Measurements from ENCODE around the gene PLB1.

Gene PLB1

GRCh38 chr2:28684142-28684858 is 188.4 kb downstream of the PLB1 start:
- no peak overlapping the region for H3K4me3 ChIP-seq (ENCODE audit: extremely low read depth, insufficient read depth, low read length, poor library complexity, severe bottlenecking)
- no peaks in the 10 kb centered on the region for H3K36me3 ChIP-seq (ENCODE audit: control insufficient read depth, insufficient read depth, low read length)
- 84 to 88% methylated on average over 11 to 12 of the region's 13 CpGs for WGBS, 2 experiments (ENCODE audit: insufficient coverage in 2 of 2)
- peaks cover 14% of the 10 kb centered on the region for H3K4me1 ChIP-seq (ENCODE audit: control insufficient read depth, insufficient read depth, low read length, poor library complexity, severe bottlenecking)
- H3K9me3 ChIP-seq (ENCODE audit: control insufficient read depth, low read length) = no peaks in the 10 kb centered on the region
- no peak overlapping the region for H3K27ac ChIP-seq (ENCODE audit: low read depth, low read length, severe bottlenecking)

GRCh38 chr2:28687171-28687570 is 191.3 kb downstream of the PLB1 start:
- Histone ChIP-seq H3K4me3 (ENCODE audit: extremely low read depth, insufficient read depth, low read length, poor library complexity, severe bottlenecking) (no peak overlapping the region), H3K36me3 (ENCODE audit: control insufficient read depth, insufficient read depth, low read length) (no peaks in the 10 kb centered on the region), H3K9me3 (ENCODE audit: control insufficient read depth, low read length) (no peaks in the 10 kb centered on the region), H3K4me1 (ENCODE audit: control insufficient read depth, insufficient read depth, low read length, poor library complexity, severe bottlenecking) (peaks cover 20% of the 10 kb centered on the region), H3K27ac (ENCODE audit: low read depth, low read length, severe bottlenecking) (no peak overlapping the region)

- H3K27ac ChIP-seq (ENCODE audit: low read depth, low read length, severe bottlenecking) = no peak overlapping the region
- no peaks in the 10 kb centered on the region for H3K9me3 ChIP-seq (ENCODE audit: control insufficient read depth, low read length)
- peaks cover 20% of the 10 kb centered on the region for H3K4me1 ChIP-seq (ENCODE audit: control insufficient read depth, insufficient read depth, low read length, poor library complexity, severe bottlenecking)
- no peak overlapping the region for H3K4me3 ChIP-seq (ENCODE audit: extremely low read depth, insufficient read depth, low read length, poor library complexity, severe bottlenecking)
- H3K36me3 ChIP-seq (ENCODE audit: control insufficient read depth, insufficient read depth, low read length) = no peaks in the 10 kb centered on the region
- WGBS, 2 experiments (ENCODE audit: insufficient coverage in 2 of 2) = 100% methylated on average over 1 of the region's 7 CpGs; no CpG with 5 or more reads in 1 of the 2 experiments
Measured at GRCh38 chr2:28687640-28688385, 192.0 kb downstream of the PLB1 start.

- no peaks in the 10 kb centered on the region for H3K36me3 ChIP-seq (ENCODE audit: control insufficient read depth, insufficient read depth, low read length)
- WGBS, 2 experiments (ENCODE audit: insufficient coverage in 2 of 2) = 74% methylated on average over 2 of the region's 2 CpGs; no CpG with 5 or more reads in 1 of the 2 experiments
- no peak overlapping the region for H3K27ac ChIP-seq (ENCODE audit: low read depth, low read length, severe bottlenecking)
- H3K4me1 ChIP-seq (ENCODE audit: control insufficient read depth, insufficient read depth, low read length, poor library complexity, severe bottlenecking) = peaks cover 11% of the 10 kb centered on the region
- no peaks in the 10 kb centered on the region for H3K9me3 ChIP-seq (ENCODE audit: control insufficient read depth, low read length)
- no peak overlapping the region for H3K4me3 ChIP-seq (ENCODE audit: extremely low read depth, insufficient read depth, low read length, poor library complexity, severe bottlenecking)
Measured at GRCh38 chr2:28688818-28689217, 193.0 kb downstream of the PLB1 start.

GRCh38 chr2:28689771-28690170 is 193.9 kb downstream of the PLB1 start:
- Histone ChIP-seq H3K27ac (ENCODE audit: low read depth, low read length, severe bottlenecking) (no peak overlapping the region), H3K9me3 (ENCODE audit: control insufficient read depth, low read length) (no peaks in the 10 kb centered on the region), H3K4me3 (ENCODE audit: extremely low read depth, insufficient read depth, low read length, poor library complexity, severe bottlenecking) (no peak overlapping the region), H3K36me3 (ENCODE audit: control insufficient read depth, insufficient read depth, low read length) (no peaks in the 10 kb centered on the region), H3K4me1 (ENCODE audit: control insufficient read depth, insufficient read depth, low read length, poor library complexity, severe bottlenecking) (peaks cover 6% of the 10 kb centered on the region)
- 92 to 100% methylated on average over 1 to 2 of the region's 2 CpGs for WGBS, 2 experiments (ENCODE audit: insufficient coverage in 2 of 2)

- Histone ChIP-seq H3K4me3 (ENCODE audit: extremely low read depth, insufficient read depth, low read length, poor library complexity, severe bottlenecking) (no peak overlapping the region), H3K27ac (ENCODE audit: low read depth, low read length, severe bottlenecking) (no peak overlapping the region), H3K36me3 (ENCODE audit: control insufficient read depth, insufficient read depth, low read length) (no peaks in the 10 kb centered on the region), H3K9me3 (ENCODE audit: control insufficient read depth, low read length) (no peaks in the 10 kb centered on the region), H3K4me1 (ENCODE audit: control insufficient read depth, insufficient read depth, low read length, poor library complexity, severe bottlenecking) (peaks cover 8% of the 10 kb centered on the region)
- WGBS, 2 experiments (ENCODE audit: insufficient coverage in 2 of 2) = 92 to 100% methylated on average over 3 of the region's 3 CpGs
Measured at GRCh38 chr2:28692411-28692810, 196.6 kb downstream of the PLB1 start.

- peaks cover 8% of the 10 kb centered on the region for H3K4me1 ChIP-seq (ENCODE audit: control insufficient read depth, insufficient read depth, low read length, poor library complexity, severe bottlenecking)
- H3K27ac ChIP-seq (ENCODE audit: low read depth, low read length, severe bottlenecking) = no peak overlapping the region
- H3K4me3 ChIP-seq (ENCODE audit: extremely low read depth, insufficient read depth, low read length, poor library complexity, severe bottlenecking) = no peak overlapping the region
- H3K36me3 ChIP-seq (ENCODE audit: control insufficient read depth, insufficient read depth, low read length) = no peaks in the 10 kb centered on the region
- H3K9me3 ChIP-seq (ENCODE audit: control insufficient read depth, low read length) = no peaks in the 10 kb centered on the region
- WGBS, 2 experiments (ENCODE audit: insufficient coverage in 2 of 2) = 87 to 89% methylated on average over 3 of the region's 3 CpGs
Measured at GRCh38 chr2:28693223-28693622, 197.4 kb downstream of the PLB1 start.

Data from mesodermal cell (in vitro differentiated cells).